GM15510 (cell line): ENCODE measurements around the gene PHF1.
A peak's percentile ranks its signal among the peaks of the same experiment; 100 is the strongest.

ENCODE experiments used
- POLR2A ChIP-seq: IDR thresholded peaks from 3 replicates; pipeline ENCODE4 v1.6.1; 2011; ENCODE audit warnings: borderline replicate concordance; ENCODE audit not compliant: insufficient read length; ENCODE audit errors: extremely low read depth

Gene PHF1

GRCh38 chr6:33415831-33416230, 5.0 kb downstream of the PHF1 start:
- no peak for TF ChIP-seq POLR2A

GRCh38 chr6:33416386-33417127, 5.7 kb downstream of the PHF1 start:
- peak; percentile 49 for TF ChIP-seq POLR2A

GRCh38 chr6:33417128-33417902, 6.5 kb downstream of the PHF1 start:
- peak; percentile 11 for TF ChIP-seq POLR2A

DNA sequence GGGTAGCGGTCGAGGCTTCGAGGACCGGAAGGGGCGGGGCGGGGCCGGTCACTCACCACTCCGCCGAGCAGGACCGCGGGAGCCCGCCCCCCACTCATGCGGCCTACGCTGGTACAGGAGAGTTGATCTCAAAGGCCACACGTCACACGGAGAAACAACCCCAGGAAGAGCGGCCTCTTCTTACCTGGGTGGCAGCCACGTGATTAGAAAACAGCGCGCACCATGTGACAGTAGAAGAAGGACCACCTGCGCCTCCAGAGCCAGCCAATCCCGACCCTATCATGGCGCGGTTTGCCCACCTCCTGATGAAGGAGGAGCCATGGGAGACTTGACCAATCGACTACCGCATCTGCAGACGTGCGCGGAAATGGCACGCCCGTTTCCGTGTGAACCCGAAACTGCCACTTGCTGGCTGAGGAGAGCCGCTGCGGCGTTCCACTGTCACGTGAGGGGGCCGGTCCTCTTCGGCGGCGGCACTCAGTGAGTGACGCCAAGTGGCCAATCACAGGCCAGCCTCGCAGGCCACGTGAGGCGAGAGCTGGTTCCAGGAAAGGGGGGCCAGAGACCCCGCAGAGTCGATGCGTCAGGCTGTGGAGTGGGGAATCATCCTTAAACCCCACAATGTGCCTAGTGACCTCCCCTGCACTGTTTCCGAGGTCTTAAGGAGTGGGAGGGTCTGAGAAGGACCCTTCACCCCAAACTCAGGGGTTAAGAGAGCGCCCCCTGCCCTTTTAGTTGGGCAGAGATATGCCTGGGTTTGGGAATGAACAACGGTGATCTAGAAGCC, 7.3 kb downstream of the PHF1 start, which contains the start of gene CUTA:
Gene CUTA, minus strand, starts transcription at position 205 of the 787 bp plus-strand sequence. Its CDS starts 107 bp downstream, at position 98.
- TF ChIP-seq POLR2A = peak; percentile 62

GRCh38 chr6:33418690-33419291, 8.0 kb downstream of the PHF1 start:
- TF ChIP-seq POLR2A = no peak

- TF ChIP-seq POLR2A = no peak
Observed at GRCh38 chr6:33419580-33420490, 9.0 kb downstream of the PHF1 start, which contains the start of gene SYNGAP1. Gene SYNGAP1, plus strand, starts transcription at chr6:33420065. Its CDS starts 200 bp downstream, at chr6:33420265.

GRCh38 chr6:33420491-33421343, 9.9 kb downstream of the PHF1 start:
- no peak for TF ChIP-seq POLR2A

- no peak for TF ChIP-seq POLR2A
Observed at GRCh38 chr6:33421344-33421643, 10.5 kb downstream of the PHF1 start.

DNA sequence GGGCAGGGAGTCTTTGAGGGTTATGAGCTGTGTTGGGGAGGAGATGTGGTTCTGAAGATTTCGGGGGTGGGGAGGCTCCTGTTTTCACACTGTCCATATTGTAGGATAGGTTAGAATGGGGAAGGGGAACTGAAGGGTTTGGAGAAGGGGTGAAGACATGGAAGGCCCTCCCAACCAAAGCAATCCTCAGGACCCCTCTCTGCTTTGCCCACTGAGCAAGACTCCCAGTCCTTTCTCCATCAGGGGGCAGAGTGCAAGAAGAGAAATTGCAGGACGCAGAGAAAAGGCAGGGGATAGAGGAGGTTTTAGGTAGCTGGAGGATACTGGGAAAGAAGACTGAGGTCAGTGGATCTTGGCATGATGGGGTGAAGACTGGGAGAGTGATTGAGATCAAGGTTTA, 13.0 kb downstream of the PHF1 start:
- no peak for TF ChIP-seq POLR2A

- TF ChIP-seq POLR2A = no peak
Observed at GRCh38 chr6:33424855-33425667, 14.2 kb downstream of the PHF1 start.

DNA sequence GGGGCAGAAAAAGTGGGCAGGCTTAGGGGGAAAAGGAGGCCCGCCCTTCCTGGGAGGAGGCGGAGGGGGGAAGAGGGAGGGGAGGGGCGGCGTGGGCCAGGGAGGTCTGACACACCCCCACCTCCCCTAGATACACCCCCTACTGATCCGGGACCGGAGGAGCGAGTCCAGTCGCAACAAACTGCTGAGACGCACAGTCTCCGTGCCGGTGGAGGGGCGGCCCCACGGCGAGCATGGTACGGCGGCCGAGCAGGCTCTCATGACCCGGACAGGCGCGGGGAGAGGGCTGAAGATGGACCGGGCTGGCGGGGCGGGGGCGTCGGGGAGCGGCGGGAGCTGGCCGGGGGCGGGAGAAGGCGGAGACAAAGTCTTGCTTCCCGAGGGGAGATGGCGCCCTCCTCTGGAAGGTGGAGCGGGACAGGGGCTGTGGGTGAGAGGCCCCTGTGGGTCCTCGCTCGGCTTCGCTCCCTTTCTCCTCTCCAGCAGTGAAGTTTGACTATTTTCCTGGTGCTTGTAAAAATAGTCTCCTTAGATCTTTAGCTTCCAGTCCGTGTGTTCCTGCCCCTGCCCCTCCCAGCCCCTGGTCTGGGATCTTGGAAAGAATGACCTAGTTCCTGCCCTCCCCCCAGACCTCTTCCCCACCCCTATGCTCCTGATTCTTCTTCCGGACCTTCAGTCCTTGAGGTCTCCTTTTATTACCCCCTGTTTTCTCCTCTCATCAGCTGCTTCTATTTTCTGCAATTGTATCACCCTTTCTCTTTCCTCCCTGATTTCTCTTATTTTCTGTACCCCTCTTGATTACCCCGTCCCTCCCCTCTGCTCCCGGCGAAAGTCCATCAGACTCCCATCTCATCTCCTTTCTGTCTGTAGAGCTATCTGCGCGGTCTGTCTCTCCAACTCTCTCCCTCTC, 15.1 kb downstream of the PHF1 start:
- TF ChIP-seq POLR2A = peak; percentile 77
